ENCODE data around the gene STK10.

STK10 gene

DNA sequence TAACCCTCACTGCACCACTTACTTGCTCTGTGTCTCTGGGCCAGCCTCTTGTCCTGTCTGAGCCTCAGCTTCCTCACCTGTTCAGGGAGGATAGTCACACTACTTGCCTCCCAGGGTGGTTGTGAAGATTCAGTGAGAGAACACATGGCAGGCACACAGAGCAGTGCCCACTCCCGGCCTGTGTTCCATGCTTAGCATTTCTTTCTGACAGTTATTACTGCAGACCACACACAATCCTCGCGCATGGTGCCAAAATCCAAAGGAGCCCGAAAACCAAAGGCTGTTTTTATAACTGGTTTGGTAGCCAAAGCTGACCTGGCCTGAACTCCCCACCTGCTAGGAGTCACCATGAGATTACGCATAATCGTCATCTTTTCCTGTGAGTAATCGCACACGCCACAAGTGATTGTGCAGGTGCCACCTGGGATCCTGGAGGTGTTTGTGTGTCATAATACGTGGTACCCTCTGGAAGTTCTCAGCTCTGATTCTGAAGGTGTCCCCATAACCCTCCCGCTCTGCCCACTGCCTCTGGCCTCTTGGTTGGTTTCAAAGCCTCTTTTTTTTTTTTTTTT, 97.0 kb downstream of the STK10 start:
- no peak for DNase-seq (ENCODE audit: low read depth, low spot score)

DNA sequence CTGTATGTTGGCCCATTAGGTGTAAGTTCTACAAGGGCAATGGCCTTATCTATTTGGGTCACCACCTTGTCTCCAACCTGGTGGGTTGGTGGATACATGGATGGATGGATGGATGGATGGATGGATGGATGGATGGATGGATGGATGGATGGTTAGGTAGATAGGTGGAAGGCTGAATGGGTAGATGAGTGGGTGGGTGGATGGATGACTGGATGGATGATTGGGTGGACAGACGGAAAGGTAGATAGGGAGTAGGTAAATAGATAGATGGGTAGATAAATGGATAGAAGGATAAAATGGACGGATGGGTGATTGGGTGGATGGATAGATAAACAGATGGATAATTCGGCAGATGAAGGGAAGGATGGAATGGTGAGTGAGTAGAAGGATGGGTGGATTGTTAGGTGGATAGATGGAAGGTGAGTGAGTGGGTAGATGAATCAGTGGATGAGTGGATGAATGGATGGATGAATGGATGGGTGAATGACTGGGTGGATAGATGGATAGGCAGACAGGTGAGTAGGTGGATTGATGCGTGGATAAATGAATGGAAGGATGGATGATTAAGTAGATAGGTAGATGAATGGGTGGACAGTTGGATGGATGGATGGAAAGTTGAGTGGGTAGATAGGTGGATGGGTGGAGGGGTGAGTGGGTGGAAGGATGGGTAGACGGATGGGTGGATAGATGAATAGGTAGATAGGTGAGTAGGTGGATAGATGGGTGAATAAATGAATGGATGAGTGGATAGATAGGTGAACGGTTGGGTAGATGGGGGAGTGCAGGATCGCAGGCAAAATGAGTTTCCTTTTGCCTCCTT, 98.5 kb downstream of the STK10 start:
- no peak for DNase-seq (ENCODE audit: low read depth, low spot score)

DNA sequence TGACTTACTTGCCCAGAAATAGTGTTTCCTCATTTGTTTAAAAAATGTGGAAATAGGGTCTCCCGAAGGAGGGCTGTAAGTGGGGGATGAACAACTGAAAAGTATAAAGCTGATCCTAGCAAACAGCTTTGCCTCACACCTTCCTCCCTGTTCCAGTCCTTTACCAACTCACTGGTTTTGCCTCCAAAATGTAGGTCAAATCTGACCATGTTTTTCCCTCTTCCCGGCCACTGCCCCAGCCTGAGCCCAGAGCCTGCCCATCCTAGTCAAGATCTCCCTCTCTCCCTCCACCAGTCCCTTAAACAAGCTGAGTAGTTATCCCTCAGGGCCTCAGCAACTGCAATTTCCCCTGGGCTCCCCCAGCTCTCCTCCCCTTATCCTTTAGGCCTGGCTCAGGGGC, 99.2 kb downstream of the STK10 start:
- no peak for DNase-seq (ENCODE audit: low read depth, low spot score)

DNA sequence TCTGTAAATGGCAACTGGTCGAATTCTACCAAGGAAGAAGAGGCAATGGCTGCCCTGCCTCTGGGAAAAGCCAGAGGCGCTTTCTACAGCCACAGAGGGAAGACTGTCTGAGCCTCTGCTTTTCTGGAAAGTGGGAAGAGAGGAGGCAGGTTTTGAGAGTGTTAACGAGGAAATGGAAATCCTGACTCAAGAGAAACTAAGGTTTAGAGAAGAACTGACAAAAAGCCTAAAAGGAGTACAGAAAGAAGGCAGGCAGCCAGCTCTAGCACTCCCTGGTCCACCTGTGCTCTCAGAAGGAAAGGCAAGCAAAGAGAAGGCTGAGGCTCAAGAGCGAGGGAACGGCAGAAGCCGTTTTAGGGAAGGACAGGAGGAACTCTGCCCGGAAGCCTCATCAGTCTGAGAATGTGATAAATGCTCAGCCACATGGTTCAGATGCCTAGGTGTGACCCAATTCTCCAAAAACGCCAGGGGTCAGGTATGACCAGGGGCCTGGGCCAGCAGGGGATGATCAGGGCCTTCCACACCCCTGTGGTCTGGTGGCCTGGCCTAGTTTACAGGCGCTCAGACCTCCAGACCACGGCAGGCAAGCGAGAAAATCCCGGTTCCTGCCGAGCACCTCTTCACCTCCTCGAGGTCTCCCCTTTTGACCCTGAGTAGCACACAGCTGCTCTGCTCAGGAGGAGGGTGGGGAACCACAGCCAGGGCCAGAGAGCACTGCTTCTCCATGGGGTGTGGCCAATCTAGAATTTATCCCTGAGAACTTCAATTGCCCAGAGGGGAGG, 101.6 kb downstream of the STK10 start:
- DNase-seq (ENCODE audit: low read depth, low spot score): no peak

DNA sequence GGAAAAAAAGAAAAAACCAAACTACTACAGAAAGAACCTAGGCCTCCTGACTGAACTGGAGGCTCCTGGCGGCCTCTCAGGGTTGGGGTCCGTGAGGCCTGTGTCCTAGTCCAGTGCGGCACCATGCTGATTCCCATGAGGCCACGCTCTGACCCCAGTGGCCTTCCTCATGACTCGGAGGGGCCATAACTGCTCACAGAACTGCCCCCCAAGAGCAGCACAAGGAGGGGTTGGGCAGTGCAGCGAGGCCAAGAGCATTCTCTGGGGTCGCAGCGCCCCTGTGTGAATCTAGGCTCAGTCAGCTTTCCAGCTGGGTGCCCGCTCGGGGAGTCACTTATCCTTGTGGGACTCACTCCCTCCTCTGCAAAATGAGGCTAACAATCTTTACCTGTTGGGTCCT, 102.3 kb downstream of the STK10 start:
- DNase-seq (ENCODE audit: low read depth, low spot score): no peak

DNA sequence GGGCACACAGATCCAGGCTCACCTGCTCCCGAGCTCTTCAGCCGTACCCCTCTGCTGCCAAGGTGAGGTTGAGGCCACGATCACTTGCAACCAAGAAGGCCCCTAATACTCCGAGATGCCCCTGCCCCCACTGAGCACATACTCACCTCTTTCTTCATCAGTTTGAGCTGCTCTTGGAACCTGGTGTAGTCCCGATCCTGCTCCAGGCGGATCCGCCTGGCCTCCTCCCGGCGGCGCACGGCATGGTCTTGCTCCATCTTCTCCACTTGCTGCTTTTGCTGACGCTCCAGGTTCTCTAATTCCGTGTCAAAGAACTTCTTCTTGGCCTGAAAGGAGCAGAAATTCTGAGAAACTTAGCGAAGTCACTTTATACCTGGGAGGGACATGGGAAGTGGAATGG, 105.8 kb downstream of the STK10 start:
- DNase-seq (ENCODE audit: low read depth, low spot score): no peak

DNA sequence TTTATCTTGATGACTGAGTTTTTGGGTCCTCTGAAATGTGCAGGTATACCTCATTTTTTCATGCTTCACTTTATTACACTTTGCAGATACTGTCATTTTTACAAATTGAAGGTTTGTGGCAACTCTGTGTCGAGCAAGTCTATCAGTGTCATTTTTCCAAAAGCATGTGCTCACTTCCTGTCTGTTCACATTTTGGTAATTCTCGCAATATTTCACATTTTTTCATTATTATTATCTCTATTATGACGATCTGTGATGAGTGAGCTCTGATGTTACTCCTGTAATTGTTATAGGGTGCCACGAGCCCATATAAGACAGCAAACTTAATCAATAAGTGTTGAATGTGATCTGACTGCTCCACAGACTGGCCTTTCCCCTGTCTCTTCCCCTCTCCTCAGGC, 108.1 kb downstream of the STK10 start:
- no peak for DNase-seq (ENCODE audit: low read depth, low spot score)

DNA sequence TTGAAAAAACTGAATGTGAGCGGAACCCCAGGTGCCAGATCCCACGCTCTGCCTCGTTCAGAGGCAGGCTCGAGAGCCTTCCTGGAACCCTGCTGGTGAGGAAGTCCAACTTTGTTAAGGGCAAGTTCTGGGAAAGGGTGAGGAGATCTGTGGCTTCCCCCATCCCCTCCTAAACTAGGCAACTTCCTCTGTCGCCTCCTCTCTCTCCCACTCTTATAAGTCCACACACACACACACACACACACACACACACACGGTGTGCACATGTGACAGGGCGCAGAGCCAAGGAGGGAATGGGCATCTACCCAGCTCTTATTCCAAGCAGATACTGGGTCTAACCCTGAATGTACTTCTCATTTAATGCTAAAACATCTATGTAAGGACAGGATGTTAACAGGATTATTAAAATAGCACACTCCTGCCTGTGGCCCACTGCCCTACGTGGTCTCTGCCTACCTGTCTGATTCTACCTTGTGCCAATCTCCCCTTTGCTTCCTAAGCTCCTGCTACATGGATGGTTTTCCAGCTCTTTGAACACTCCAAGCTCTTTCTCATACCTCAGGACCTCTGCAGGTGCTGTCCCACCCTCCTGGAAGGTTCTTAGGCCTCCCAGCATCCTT, 109.2 kb downstream of the STK10 start:
- DNase-seq (ENCODE audit: low read depth, low spot score): no peak

DNA sequence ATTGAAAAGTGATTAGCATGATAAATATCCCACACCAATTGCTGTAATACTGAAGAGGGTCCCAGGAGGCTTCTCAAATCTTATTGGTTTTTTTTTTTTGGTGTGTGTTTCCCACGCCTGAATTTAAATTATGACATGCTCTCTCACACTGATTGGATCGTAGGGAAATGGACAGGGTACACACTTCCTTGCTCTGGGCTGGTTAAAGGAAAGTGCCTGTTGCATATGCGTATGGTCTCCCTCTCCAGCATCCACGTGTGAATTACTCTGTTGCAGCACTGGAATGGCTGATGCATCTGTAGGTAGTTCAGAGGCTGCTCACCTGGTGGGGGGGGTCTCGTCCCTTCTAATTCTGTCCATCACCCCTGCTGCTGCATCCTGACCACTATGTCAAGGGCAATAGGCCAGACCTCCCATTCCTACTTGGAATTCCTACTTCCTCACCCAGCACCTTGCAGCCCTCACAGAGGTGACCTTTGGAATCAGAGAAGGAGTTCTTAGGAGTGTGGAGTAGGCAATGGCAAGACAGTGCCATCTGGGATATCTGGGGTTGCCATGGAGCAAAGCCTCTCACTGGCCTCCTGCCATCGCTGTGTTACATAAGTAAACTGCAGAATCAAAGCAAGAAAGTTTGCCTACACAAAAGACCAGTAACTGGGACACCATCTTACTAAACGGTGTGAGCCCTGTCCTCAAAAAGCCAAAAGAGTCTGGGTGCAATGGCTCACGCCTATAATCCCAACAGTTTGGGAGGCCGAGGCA, 110.2 kb downstream of the STK10 start:
- no peak for DNase-seq (ENCODE audit: low read depth, low spot score)

DNA sequence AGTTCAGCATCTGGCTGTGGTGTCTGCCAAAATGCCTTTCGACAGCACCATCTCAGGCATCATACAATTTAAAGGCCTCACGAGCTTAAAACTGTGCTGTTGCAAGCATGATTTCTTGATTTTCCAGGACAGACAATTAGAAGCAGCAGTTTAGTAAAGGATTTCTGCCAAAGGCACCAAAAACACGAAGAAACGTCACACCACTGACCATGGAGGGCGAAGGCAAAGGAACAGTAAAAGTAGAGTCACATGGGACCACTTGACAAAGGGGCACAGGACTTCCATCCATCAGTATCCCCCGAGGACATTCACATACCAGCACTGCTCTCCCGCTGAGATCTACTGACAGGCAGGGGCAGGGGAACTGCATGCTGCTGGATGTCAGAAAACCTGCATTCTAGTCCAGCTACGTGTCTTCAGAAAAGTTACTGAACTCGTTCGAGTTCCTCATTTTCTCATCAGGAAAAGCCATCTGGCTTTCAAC, 111.2 kb downstream of the STK10 start:
- no peak for DNase-seq (ENCODE audit: low read depth, low spot score)

DNA sequence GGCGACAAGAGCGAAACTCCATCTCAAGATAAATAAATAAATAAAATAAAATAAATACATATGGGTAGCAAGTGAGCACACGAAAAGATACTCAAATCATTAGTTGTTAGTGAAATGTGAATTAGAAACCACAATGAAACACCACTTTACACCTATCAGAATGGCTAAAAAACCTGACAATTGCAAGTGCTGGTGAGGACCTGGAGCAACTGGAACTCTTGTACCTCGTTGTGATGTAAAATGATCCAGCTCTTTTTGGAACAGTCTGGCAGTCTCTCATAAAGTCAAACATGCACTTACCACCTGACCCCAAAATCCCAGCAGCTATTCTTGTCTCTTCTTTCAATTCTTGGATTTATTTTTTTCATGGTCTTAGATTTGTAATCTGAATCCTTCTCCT, 112.4 kb downstream of the STK10 start:
- DNase-seq (ENCODE audit: low read depth, low spot score): no peak

DNA sequence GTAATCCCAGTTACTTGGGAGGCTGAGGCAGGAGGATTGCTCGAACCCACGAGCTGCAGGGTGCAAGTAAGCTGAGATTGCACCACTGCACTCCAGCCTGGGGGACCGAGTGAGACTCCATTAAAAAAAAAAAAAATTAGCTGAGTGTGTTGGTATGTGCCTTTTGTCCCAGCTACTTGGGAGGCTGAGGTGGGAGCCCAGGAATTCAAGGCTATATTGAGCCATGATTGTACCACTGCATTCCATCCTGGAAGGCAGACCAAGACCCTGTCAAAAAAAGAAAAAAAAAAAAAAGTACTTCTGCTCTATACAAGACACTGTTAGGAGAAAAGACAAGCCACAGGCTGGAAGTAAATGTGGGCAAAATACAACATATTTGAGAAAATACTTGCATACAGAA, 113.1 kb downstream of the STK10 start:
- no peak for DNase-seq (ENCODE audit: low read depth, low spot score)

DNA sequence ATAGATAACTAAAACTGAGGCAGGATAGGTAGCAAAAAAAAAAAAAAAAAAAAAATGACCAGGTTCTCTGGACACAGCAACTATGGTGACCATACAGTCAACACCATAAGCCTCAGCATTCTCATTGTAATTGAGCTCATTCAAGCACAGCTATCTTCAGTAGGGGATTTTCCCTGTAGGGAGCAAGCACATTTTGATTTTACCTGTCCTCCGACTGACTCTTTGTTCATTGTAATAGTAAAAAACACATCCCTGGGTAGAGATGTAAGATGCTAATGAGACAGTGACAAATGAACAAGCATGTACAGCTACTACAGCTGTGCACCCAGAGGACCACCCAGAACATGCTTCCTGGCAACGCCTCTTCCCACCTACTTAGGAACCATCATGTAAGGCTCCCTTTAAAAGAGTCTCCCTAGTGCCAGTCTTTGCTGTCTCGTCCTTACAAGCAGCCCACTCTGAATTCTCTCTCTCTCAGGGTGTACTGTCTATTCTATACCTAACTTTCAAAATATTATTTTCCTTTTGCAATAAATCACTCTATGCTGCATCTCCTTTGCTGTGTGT, 116.6 kb downstream of the STK10 start:
- no peak for DNase-seq (ENCODE audit: low read depth, low spot score)

DNA sequence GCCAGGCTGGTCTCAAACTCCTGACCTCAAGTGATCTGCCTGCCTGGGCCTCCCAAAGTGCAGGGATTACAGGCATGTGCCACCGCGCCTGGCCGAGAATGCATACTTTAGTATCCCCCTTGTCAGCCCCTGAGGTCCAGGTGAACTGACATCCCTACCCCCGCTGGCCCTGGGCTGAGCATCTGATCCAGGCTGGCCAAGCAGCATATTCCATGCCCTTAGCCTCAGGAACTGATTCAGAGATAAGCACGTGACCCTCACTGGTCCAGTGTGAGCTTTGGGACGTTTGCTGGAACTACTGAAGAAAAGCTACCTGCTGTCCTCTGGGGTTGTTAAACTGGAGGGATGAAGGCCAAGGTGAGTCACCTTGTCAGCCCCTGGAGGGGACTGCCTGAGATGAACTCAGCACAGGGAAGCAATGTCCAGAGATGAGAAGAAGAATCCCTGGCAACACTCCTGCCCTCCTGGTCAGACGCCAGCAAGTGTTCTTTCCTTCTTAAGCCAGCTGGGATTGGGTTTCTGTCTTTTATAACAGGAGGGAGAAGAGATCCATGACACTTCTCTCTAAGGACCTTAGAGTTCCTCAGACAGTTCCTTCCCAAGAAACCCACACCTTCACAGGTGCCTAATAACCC, 122.5 kb downstream of the STK10 start:
- no peak for DNase-seq (ENCODE audit: low read depth, low spot score)

DNA sequence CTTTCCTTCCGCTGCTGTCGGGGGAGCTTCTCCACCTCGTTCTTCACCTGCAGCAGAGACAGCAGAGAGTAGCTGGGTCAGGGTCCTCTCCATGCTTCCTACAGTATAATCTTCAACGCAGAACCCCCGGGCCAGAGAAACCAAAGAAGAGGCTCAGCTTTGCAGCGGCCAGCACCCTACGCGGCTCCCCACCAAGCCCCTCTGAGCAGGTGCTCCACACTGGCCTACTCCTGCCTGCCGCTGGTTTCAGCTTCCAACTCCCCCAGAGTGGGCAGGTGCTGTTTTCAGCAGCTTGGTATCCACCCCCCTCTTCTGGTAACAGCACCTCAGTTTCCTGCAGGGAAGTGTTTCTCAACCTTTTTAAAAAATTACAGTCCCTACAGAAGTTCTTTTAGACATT, 123.3 kb downstream of the STK10 start:
- DNase-seq (ENCODE audit: low read depth, low spot score): no peak

DNA sequence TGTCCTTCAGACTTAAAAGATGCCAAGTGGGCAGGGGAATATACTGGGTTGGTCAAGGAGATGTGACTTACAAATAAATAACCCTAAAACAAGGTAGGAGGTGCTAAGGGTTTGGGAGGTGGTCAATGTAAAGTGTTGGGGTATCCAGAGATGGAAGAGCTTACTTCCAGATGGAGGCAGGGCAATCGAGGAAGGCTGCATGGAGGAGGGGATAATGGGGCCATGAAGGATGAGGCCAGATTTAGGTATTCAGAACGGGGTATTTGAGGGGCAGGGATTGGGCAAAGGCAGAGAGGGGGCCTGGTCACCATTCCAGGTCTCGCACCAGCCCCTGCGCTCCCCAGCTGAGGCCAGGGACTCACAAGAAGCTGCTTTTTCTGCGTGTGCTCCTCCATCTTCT, 123.7 kb downstream of the STK10 start:
- DNase-seq (ENCODE audit: low read depth, low spot score): no peak

DNA sequence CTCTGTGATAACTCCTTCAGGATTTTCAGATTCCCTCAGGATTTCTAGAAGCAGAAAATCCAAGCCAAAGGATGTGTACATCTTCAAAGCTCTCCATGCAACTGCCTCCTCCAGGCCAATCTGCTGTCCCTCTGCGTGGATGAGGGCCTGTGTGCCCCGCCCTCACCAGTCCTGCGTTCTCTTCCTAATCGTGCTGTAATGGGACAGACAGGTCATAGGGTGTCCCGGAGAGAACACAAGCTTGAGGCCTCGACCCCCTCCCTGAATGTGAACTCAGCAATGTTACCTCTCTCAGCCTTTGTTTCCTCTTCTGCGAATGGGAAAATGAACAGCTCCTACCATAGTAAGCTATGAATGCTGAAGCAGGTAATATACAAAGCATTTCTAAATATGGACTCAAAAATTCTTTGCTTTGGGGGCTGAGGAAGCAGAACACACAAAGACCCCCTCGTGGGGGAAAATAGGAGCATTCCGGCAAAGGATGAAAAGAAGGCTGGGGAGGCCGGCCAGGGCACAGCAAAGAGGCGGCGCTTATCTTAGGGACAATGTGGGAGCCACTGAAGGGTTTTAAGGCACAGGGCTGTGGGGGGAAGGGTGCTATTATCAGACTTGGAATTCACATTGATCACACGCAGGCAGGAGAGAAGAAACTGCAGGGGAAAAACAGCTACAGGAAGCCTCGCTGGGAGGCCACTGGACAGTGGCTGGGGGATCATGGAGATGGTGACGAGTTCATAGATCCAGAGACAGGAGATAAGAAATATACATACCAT, 124.4 kb downstream of the STK10 start:
- DNase-seq (ENCODE audit: low read depth, low spot score): no peak

DNA sequence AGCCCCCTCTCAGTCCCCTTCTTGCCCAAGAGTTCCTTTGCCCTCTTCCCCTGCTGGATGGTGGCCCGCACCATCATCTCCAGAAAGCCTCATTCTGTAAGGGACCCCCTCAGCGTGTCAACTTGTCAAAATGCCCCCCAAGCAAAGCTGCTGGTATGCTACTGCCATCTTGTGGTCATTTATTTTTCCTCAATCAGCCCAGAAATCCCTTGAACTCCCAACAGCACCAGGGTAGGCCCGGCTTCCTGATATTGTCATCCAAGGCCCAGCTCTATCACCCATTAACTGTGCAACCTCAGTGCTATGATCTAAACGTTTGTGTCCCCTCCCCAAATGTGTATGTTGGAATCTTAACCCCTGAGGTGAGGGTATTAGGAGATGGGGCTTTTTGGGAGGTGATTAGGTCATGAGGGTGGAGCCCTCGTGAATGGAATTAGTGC, 128.3 kb downstream of the STK10 start:
- no peak for DNase-seq (ENCODE audit: low read depth, low spot score)

DNA sequence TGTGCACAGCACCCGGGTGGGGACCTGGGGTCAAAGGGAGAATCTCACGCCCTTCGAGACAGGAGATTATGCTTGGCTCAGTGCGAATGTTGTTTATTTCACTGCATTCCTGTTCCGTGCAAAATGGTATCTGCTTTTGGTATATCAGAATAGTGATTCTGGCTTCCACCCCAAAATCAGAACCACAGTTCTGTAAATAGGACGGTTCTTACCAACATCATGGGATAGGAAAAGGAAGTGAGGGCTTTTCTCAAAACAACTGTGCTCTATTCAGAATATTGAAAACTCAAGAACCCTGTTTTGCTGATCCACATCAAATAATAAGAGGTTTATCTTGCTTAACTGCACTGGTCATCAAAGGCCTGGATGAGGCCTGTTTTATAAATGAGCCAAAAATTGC, 129.9 kb downstream of the STK10 start:
- DNase-seq (ENCODE audit: low read depth, low spot score): no peak

DNA sequence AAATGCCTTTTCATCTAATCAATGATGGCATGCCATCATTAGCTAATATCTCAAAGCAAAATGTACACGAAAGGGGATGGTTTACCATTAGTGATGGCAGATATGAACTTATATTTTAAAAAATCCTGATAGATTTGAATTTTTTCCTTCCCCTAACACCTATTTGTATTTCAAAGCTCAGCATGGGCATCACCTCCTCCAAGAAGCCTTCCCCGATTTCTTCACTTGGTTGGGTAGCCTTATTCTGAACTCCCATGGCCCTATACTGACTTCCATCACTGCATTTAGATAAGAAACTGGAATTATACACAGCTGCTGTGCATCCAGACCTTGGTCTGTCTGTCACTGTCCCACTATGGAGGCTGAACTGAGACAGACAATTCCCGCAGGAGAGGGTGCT, 132.0 kb downstream of the STK10 start:
- DNase-seq (ENCODE audit: low read depth, low spot score): no peak

Data from smooth muscle cell of the brain vasculature (primary cell).